Omental fat pad (tissue), 4 donors: ENCODE data around the gene TOM1L2. TPM values are rescaled to one million over a fixed set of nuclear protein-coding genes. Genes with fewer than 3 reads are reported as not detected.

Experiments used
- ATAC-seq: fragments of 150-250 bp; one replicate; pipeline ENCODE4 v1.9.1; 2016; ENCODE audit warnings: mild to moderate bottlenecking, moderate library complexity; ENCODE audit not compliant: low FRiP score
- DNase-seq: peaks from one replicate; pipeline ENCODE4 v3.0.0-alpha.2; 2019; ENCODE audit warnings: low spot score
- CTCF ChIP-seq, 3 donors: fragments of 450-650 bp; IDR thresholded peaks; one replicate each; pipeline ENCODE4 v1.5.1; 2016 to 2017; ENCODE audit warnings: antibody characterized with exemption in 3 of 3, mild to moderate bottlenecking in 3 of 3, moderate library complexity in 2 of 3
- total RNA-seq, 4 donors: library from RNA; depleted of rRNA; stranded (reverse); fragments of >200 nt; gene quantifications; one replicate each; pipeline ENCODE4 v1.1.0, GENCODE V29; 2016

TOM1L2 gene
- total RNA-seq, 4 donors from 2014 or later: 25.9 to 30.3 (median 27.6) TPM

- ATAC-seq: no peak
- TF ChIP-seq CTCF (IDR thresholded peaks at IDR 0.05): no peak
- no peak for DNase-seq
These were observed 168.2 kb downstream of the TOM1L2 start for GRCh38 chr17:17804007-17804406.

GRCh38 chr17:17801800-17802481 lies 170.3 kb downstream of the TOM1L2 start:
- no peak for TF ChIP-seq CTCF (IDR thresholded peaks at IDR 0.05)
- no peak for DNase-seq
- no peak for ATAC-seq

DNA sequence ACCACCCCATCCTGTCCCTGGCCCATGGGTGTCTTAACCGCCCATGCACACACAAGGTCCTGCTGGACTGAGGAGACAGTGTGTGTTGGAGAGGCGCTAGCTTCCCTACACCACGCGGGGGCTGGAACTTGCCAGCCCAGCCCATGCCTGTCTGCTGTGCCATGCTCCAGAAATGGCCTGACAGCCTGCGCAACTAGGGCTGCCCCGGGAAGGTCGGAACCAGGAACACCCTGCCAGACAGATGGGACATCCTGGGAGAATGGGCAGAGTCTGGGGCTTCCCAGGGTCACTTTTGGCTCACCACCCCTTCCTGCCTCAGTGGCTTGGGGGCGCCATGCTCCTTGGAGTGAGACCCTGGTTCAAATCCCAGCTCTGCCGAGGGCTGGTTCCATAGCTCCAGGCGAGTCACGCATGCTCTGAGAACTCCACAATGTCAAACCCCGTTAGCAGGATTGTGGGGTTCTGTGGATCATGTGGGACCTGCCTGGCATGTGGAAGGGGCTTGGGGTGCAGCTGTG lies 171.6 kb downstream of the TOM1L2 start:
- DNase-seq: no peak
- no peak for TF ChIP-seq CTCF (IDR thresholded peaks at IDR 0.05)
- no peak for ATAC-seq

DNA sequence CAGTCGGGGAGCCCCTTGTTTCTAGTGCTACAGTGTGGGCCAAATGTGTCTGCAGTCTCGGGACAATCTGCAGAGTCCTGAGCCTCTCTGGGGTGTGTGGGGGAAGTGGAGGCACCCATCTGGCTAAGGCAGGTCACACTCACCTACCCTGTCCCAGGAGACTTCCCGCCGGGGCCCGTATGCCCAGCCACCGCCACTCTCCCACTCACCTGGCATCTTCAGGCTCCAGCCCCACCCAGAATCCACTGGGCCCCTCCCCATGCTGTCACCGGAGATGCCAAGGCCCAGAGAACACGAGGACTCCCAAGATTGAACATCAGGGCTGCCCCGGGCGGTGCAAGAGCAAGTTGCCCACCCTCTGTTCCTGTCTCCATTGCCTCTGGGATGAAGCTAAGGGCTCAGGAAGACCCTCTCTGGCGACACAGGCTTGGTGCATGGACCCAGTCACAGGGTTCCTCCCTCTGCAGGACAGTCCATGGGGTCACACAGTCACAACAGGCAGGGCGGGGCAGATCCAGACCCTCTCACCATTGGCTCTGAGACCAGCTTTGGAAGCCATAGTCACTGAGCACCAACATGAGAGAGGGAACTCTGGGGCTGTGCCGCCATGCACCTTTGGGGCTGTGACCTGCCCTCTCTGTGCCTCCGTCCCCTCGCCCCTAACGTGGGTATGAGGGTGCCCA lies 173.5 kb downstream of the TOM1L2 start:
- DNase-seq: no peak
- no peak for ATAC-seq
- no peak for TF ChIP-seq CTCF (IDR thresholded peaks at IDR 0.05)

DNA sequence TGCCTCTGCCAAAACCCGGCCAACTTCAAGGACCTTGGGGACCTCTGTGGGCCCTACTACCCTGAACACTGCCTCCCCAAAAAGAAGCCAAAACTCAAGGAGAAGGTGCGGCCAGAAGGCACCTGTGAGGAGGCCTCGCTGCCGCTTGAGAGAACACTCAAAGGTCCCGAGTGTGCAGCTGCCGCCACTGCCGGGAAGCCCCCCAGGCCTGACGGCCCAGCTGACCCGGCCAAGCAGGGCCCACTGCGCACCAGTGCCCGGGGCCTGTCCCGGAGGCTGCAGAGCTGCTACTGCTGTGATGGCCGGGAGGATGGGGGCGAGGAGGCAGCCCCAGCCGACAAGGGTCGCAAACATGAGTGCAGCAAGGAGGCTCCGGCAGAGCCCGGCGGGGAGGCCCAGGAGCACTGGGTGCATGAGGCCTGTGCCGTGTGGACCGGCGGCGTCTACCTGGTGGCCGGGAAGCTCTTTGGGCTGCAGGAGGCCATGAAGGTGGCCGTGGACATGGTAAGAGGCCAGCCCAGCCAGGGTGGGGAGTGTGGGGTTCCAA lies 174.1 kb downstream of the TOM1L2 start:
- TF ChIP-seq CTCF (IDR thresholded peaks at IDR 0.05): no peak
- DNase-seq: no peak
- ATAC-seq: no peak

DNA sequence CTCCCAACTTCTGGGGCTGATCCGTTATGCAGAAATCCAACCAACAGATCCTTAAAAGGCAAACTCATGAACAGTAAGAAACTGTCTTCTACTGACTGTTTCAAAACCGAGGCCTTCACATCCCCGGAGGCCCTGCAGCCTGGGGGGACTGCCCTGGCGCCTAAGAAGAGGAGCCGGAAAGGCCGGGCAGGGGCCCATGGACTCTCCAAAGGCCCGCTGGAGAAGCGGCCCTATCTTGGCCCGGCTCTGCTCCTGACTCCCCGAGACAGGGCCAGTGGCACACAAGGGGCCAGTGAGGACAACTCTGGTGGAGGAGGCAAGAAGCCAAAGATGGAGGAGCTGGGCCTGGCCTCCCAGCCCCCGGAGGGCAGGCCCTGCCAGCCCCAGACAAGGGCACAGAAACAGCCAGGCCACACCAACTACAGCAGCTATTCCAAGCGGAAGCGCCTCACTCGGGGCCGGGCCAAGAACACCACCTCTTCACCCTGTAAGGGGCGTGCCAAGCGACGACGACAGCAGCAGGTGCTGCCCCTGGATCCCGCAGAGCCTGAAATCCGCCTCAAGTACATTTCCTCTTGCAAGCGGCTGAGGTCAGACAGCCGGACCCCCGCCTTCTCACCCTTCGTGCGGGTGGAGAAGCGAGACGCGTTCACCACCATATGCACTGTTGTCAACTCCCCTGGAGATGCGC lies 174.9 kb downstream of the TOM1L2 start:
- DNase-seq: no peak
- no peak for TF ChIP-seq CTCF (IDR thresholded peaks at IDR 0.05)
- no peak for ATAC-seq
